Measurements from ENCODE around the gene GAS6.

GRCh38 chr13:113901231-113901630, 37.4 kb upstream of the GAS6 start:
- TF ChIP-seq CTCF (conservative IDR thresholded peaks at IDR 0.05 in 1 of 2, IDR thresholded peaks at IDR 0.05 in 1 of 2; ENCODE audit: extremely low read depth in 1 of 2, insufficient read depth in 1 of 2, low read depth in 1 of 2, low read length in 2 of 2), result no peak
- TF ChIP-seq EZH2 (IDR thresholded peaks at IDR 0.05; ENCODE audit: borderline replicate concordance, low read length), result no peak

Measured in mammary epithelial cell (primary cell).